ENCODE measurements around the gene SORCS2.

The SORCS2 gene

GRCh38 chr4:7183780-7184460, 8.4 kb upstream of the SORCS2 start:
- Histone ChIP-seq H3K27ac (ENCODE audit: extremely low read depth, low read depth, low read length) (no peak overlapping the region), H3K9me3 (ENCODE audit: control insufficient read depth, insufficient read depth, low read depth, low read length) (no peaks in the 10 kb centered on the region), H3K36me3 (ENCODE audit: control insufficient read depth in 2 of 2, insufficient read depth in 1 of 2, low read length in 2 of 2) (no peaks in the 10 kb centered on the region), H3K4me3 (ENCODE audit: low read depth, low read length) (no peak overlapping the region), H3K4me1 (ENCODE audit: control insufficient read depth, insufficient read depth, low read length) (no peaks in the 10 kb centered on the region)
- ChIA-PET CTCF (no interaction called here), POLR2A (no interaction called here)
- TF ChIP-seq ZNF214 (tag by site-specific recombination; IDR thresholded peaks at IDR 0.05; ENCODE audit: borderline replicate concordance) (no peak), ZNF513 (tag by site-specific recombination; IDR thresholded peaks at IDR 0.05) (no peak), PRDM4 (tag by site-specific recombination; IDR thresholded peaks at IDR 0.05) (no peak), ZNF645 (tag by site-specific recombination; IDR thresholded peaks at IDR 0.05) (no peak), ZXDB (tag by site-specific recombination; IDR thresholded peaks at IDR 0.05) (no peak), SP2 (tag by site-specific recombination; IDR thresholded peaks at IDR 0.05) (no peak), ZBTB21 (tag by site-specific recombination; IDR thresholded peaks at IDR 0.05) (no peak)

- Histone ChIP-seq H3K36me3 (ENCODE audit: control insufficient read depth in 2 of 2, insufficient read depth in 1 of 2, low read length in 2 of 2) (no peaks in the 10 kb centered on the region), H3K27ac (ENCODE audit: extremely low read depth, low read depth, low read length) (no peak overlapping the region), H3K4me3 (ENCODE audit: low read depth, low read length) (no peak overlapping the region), H3K4me1 (ENCODE audit: control insufficient read depth, insufficient read depth, low read length) (no peaks in the 10 kb centered on the region), H3K9me3 (ENCODE audit: control insufficient read depth, insufficient read depth, low read depth, low read length) (no peaks in the 10 kb centered on the region)
- CTCF ChIA-PET: interaction anchor here (0.5 to 0.8 kb wide), 2 partner anchors 83 to 127 kb away, joined by 3 read pairs; no protein-coding TSS in a partner anchor
- TF ChIP-seq SETDB1 (IDR thresholded peaks at IDR 0.05; ENCODE audit: insufficient read length, low read length) (no peak), KLF10 (tag by site-specific recombination; IDR thresholded peaks at IDR 0.05) (no peak), MYNN (tag by site-specific recombination; IDR thresholded peaks at IDR 0.05; ENCODE audit: borderline replicate concordance) (no peak), ZNF366 (tag by site-specific recombination; conservative IDR thresholded peaks at IDR 0.05) (no peak), ZNF585B (tag by site-specific recombination; IDR thresholded peaks at IDR 0.05) (no peak), SP2 (tag by site-specific recombination; IDR thresholded peaks at IDR 0.05) (no peak), ZNF791 (tag by site-specific recombination; IDR thresholded peaks at IDR 0.05) (no peak), OVOL3 (tag by site-specific recombination; IDR thresholded peaks at IDR 0.05) (no peak), SP3 (tag by site-specific recombination; IDR thresholded peaks at IDR 0.05) (no peak), ZNF121 (tag by site-specific recombination; IDR thresholded peaks at IDR 0.05) (no peak), SCRT1 (tag by site-specific recombination; IDR thresholded peaks at IDR 0.05; ENCODE audit: borderline replicate concordance) (no peak), TCF7L2 (IDR thresholded peaks at IDR 0.05; ENCODE audit: borderline replicate concordance, low read depth, low read length) (no peak), GLI4 (tag by site-specific recombination; IDR thresholded peaks at IDR 0.05) (no peak), PRDM6 (tag by site-specific recombination; IDR thresholded peaks at IDR 0.05) (no peak), ZNF488 (tag by site-specific recombination; IDR thresholded peaks at IDR 0.05) (no peak), ZNF837 (tag by site-specific recombination; IDR thresholded peaks at IDR 0.05) (no peak), ZNF548 (tag by site-specific recombination; IDR thresholded peaks at IDR 0.05) (no peak)
- POLR2A ChIA-PET: no interaction called here
These were observed 6.8 kb upstream of the SORCS2 start for GRCh38 chr4:7185487-7186030.

Data from HEK293 (cell line).